Activated naive CD8-positive, alpha-beta T cell treated with anti-CD3 and anti-CD28 coated beads, Interleukin-2, amount 50 U/mL, for 16 hours (primary cell): Measurements from ENCODE around the gene RNU1-3.
A peak's percentile ranks its signal among the peaks of the same experiment; 100 is the strongest.
"Not testable (repeated sequence)": the region's sequence is repeated elsewhere in the genome, so short reads cannot be mapped to it uniquely, and the experiment has no call there.

Source experiments
- DNase-seq: peaks from one replicate; pipeline ENCODE4 v3.0.0-alpha.2; 2020; ENCODE audit warnings: low read depth, low spot score

Gene RNU1-3

DNA sequence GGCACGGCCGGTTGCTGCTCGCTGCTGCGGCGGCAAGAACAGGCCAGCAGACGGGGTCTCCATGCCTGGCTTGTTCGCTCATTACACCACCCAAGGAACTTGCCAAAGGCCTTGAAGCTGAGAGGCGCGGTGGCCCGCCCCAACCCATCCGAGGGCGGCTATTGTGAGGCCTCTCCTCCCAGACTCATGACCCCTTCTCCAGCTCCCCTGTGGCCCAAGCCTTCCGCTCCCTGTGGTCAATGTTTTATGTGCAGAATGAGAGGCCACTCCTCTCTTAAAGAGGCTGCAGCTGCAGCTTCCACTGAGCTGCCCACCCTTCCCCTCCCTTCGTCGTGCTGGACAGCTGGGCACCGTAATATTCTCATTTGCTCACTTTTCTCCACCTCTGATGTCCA is 27.6 kb upstream of the RNU1-3 start:
- DNase-seq, result not testable (repeated sequence)

DNA sequence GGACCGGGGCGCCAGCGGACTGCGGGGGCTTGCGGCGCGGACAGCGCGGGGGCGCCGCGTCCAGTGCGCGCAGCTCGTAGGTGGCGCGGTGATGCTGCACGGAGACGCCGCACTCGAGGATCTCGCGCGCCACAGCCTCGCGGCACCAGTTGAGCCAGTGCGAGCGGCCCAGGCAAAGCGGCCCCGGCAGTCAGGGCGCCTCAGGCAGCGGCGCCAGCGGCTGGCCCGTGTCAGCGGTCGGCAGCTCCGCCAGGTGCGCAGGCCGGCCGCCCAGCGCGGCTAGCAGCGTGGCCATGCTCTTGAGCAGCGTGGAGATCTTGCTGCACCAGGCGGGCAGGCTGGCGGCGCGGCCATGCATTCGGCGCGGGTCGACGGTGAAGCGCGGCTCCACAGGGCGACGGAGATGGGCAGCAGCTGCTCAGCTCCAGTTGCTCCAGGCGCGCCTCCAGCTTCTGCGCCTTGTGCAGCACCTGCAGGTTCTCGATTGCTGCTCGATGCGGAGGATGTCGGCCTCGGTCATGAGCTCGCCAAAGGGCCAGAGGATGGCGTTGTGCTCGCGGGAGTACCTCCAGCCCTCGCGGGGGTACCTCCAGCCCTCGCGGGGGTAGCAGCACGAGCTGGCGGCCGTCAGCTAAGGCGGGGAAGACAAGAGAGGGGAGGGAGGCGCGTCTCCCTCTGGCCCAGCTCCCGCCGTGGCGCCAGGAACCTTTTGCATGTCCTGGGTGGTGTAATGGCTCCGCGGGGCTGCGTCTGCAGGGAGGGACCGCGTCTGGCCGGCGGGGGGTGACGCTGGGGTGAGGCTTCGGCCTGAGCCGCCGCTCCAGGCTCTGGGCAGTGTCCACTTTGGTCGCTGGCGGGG is 26.9 kb upstream of the RNU1-3 start:
- not testable (repeated sequence) for DNase-seq

DNA sequence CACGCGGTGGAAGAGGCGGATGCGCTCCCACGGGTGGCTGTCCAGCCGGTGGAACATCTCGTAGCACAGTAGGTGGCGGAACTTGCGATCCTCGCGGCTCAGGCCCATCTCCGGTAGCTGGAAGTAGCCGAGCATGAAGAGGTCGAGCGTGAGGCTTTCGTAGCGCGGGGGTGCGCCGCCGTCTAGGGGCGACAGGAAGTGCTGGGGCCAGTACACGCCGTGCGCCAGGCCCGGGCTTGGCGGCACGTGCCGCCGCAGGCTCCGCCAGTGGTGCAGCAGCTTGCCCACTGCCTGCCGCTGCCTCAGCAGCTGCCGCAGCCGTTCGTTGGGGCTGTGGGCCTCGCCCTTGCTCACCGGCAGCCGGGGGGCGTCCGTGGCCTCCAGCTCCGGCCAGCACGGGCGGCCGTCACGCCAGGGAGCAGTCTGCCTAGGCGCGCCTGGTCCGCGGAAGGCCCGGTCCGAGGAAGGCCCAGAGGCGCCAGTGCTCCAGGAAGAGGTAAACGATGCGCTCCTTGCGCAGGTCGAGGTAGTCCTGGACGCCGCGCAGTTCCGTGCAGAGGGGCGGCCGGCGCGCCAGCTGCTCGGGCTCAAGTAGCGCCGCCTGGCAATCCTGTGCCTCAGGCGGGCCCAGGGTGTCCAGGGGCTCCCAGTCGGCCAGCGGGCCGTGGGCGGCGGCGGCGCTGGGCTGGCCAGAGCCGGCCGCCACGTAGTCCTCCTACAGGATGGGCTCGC is 26.1 kb upstream of the RNU1-3 start:
- DNase-seq, result not testable (repeated sequence)

DNA sequence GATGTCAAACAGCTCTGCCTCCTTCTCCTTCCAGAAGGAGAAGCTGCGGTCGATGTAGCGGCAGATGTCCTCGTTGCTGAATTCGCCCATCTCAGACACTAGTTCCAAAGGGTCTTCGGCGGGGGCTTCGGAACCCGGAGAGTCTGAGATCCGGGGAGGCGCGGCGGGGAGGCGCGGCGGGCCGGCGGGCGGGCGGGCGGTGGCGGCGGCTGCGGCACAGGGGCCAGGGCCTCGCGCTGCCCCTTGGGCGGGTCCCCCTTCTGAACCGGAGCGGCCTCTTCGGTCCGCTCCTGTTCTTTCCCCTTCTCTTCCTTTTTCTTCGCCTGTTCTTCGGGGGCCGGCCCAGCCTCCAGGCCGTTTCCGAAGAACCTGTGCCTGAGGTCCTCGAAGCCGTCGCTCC is 25.5 kb upstream of the RNU1-3 start:
- not testable (repeated sequence) for DNase-seq

DNA sequence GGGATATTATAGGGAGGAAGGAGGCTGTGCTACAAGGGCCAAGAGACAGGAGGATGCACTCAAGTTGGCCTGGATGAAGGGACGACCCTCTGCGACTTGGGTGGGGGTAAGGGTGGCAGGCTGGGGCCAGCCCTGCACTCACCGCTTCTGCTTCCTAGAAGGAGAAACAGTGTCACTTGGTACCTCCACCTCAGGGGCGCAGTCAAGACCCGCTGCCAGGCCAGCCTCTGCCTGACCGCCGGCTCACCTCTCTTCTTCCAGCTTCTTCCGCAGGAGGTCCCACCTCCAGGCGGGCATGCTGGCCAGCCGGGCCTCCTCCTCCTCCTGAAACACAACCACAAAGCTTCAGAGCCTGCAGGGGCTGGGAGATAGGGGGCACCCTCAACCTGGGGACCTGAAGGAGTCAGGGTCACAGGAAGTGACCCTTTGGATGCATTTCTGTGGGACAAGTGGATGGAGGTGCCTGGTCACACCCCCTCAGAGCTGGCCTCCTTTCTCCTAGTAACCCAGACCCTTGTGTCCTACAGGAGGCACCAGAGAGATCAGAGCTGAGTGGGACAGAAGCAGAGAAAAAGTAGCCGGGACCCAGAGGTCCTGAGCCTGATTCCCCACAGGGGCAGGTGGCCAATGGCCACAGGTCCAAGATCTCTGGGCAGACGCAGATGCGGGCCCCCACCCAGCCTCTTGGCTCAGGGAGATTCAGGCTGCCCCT is 24.4 kb upstream of the RNU1-3 start:
- DNase-seq, result not testable (repeated sequence)

DNA sequence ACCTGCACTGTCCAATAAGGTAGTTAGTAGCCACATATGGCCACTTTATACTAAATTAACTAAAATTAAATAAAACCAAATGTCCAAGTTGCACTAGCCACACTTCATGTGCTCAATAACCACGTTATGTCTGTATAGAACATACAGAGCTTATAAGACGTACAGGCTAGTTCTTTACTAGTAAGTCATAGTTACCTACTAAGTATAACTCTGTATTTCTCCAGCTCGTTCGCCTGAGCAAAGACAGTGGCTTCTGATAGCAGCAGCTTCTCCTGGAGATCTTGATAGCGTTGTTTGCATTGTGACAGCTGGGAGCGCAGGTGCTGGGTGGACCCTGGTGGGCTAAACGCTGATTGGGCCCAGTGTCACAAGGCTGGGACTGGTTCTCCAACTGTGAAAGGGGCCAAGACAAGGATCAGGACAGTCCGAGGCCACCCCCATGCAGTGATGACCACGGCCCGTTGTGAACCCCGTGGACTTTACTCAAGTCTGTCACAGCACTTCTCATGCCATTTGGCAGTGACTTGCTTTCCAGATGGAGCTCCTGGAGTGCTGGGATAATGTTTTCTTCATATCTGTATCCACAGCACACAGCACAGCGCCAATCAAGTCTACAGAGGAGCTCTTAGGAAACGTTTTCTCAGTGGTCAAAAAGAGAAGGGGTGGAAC is 20.5 kb upstream of the RNU1-3 start:
- DNase-seq, result not testable (repeated sequence)

GRCh38 chr1:16685445-16686371 is 19.0 kb upstream of the RNU1-3 start:
- not testable (repeated sequence) for DNase-seq

DNA sequence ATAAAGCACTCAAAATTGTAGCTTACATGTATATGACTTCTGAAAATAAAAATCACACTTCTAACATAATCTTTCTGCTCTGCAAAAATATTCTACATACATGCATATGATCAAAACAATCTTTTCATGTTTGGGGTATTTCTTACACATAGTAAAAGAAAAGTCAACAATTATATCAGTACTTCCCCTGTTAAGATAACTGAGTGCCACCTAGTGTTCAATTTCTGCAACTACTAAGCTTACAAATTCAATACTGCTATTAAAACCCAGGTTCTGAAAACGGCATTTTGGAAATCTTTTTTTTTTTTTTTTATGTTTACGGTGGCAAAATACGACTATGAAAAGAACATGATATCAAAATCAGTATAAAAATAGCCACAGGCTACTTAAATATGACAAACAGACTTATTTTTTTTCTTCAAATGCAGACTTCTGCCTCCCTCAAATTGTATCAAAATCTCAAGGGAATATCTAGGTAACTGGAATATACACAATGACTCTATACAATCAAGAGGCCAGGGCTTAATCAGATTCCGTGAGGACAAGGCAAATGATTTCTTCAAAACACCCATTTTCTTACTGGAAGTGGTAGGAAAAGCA is 18.1 kb upstream of the RNU1-3 start:
- not testable (repeated sequence) for DNase-seq

DNA sequence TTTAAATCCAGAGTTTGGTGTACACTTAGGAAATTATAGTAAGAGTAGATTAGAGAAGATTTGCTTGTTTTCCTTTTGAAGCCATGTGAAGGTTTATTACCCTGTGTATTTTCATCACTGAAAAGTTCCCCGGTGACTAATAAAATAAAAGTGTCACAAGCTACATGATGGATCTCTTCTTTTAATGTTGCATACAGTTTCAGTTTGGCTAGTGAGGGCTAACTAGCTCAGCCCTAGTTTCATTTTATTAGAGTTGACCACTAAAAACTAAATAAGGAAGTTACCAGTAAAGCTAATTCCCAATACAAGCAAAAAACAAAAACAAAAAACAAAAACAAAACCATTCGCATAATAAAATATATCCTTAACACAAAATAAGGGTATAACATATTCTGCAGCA is 17.4 kb upstream of the RNU1-3 start:
- DNase-seq, result not testable (repeated sequence)

DNA sequence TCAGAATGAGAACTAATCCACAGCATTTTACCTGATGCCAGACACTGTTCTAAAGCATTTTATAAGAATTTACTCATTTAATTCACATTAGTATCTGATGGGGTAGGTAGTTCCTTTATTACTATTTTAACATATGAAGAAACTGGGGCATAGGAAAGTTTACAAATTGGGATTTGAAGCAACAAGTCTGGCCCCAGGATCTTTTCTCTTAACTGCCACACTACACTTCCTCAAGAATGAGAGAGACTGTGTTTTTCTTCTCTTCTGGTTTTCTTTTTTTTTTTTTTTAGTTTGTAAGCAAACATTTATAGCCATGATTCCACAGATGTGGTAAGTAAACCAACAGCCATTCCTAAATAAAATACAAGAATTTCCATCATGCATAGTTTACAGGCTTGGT is 16.1 kb upstream of the RNU1-3 start:
- not testable (repeated sequence) for DNase-seq

- not testable (repeated sequence) for DNase-seq
Observed at GRCh38 chr1:16680366-16680765, 13.6 kb upstream of the RNU1-3 start.

DNA sequence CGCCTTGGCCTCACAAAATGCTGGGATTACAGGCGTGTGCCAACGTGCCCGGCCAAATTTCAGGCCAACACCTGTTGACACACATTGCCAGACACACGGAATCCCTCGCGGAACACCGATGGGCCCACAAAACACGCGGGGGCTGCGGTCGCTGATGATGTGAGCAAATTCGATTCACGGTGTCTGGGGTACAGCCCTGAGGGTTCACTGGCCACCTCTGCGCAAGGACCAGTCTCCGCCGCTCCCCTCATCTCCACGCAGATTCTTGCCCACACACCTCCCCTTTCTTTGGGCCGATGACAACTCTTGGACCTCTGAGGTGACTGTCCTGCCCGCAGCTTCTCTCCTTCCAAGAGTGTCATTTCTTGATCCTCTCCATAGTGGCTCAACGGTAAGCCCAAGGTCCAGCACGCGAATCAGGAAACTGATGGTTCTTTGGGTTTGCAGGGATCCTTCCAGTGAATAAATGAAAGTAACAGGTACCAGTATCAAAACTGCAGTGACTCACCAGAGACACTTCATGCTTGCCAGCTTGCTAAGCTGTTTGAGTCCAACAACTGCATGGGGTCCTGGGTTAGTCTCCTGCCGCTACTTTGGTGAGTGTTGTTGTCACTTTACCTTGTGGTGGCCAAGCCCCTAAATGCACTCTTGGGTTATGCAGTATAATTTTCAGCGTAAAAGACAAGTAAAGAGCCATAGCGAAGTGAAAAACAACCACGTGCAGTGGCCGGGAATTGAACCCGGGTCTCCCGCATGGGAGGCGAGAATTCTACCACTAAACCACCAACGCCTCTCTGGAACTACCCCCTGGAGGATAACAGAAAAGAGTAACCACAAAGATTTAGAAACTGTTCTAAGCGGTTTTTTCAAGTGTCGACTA is 11.0 kb upstream of the RNU1-3 start:
- DNase-seq, result peak; percentile 49

DNA sequence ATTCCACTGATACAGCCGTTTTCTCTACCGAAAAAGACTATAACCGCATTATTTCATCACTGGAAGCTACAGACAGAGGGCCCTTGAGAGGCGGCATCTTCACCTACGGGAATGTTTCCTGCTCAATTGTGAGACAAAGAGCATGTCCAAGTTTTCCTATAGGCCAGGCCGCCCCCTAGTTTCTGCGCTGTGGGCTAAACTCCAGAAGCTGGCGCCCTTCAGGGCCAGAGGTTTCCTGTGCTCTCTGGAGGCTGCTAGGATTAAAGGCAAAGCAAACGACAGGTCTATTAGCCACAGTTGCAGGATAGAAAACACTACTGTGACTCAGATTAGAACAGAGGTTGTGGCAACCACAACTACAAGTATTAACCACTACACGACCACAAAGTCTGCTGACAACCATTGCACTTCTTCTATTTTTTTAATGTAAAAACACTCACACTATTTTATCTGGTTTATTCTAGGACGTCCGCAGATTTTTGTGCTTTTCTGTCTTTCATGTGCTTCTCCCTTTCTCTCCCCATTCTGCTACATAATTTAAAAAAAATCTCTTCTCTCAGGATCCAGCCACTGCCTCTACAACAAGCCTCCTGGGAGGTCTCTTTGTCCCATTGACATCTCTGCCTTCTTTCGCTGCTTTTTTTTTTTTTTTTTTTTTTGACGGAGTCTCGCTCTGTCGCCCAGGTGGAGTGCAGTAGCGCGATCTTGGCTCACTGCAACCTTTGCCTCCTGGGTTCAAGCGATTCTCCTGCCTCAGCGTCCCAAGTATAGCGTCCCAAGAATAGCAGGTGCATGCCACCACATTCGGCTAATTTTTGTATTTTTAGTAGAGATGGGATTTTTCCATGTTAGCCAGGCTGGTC is 10.1 kb upstream of the RNU1-3 start:
- not testable (repeated sequence) for DNase-seq

DNA sequence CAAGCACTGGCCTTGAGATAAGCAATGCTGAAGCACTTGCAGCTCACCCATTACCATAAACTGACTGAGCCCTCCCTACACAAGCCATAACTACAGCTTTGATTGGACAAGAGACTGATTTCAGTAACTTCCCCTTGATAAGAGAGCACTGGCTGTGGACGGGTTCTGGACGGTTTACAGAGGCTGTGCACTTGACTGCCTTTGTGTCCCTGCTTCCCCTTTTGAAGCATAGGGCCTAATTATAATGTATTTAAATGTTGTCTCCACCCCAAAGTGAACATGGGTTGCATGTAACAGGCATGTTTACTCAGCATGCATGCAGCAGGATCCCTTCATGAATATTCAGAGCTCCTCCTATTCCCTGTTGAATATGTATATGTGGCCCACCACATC is 8.4 kb upstream of the RNU1-3 start:
- not testable (repeated sequence) for DNase-seq

- not testable (repeated sequence) for DNase-seq
Observed at GRCh38 chr1:16673976-16674375, 7.2 kb upstream of the RNU1-3 start.

- DNase-seq, result not testable (repeated sequence)
Observed at GRCh38 chr1:16665836-16666235, 912 bp downstream of the RNU1-3 start.

- not testable (repeated sequence) for DNase-seq
Observed at GRCh38 chr1:16658234-16658633, 8.5 kb downstream of the RNU1-3 start.
